Nucleus accumbens (tissue), 56 donors: ENCODE results near the gene MAB21L1.
A peak's percentile ranks its signal among the peaks of the same experiment; 100 is the strongest.

Experiments
- DNase-seq, 56 donors: peaks; one replicate each; lab custom pipeline; 2025; lab: John Stamatoyannopoulos, UW

MAB21L1 gene

GRCh38 chr13:35480346-35480745, 3.9 kb upstream of the MAB21L1 start:
- DNase-seq: no peak

- no peak for DNase-seq
Observed at GRCh38 chr13:35479706-35480105, 3.2 kb upstream of the MAB21L1 start.

DNA sequence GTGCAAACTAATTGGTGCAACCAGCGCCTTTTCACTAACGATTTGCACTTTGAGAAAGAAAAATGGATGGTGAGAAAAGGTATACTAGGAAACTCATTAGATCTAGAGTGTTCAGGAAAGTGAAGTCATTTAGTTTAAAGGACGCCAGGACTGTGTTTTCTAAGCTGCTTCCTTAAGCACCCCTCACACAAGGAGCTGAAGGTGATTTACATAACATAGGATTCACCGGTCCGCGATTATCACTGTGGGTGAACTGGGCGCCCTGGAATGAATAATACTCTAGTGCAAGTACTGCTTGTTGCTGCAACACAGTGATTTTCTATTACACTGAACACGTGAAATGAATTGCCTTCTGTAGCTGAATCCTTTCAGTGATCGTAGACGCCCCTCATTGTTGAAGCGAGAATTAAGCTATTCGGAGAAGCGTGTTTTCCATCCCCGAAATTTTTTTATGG, 2.6 kb upstream of the MAB21L1 start:
- no peak for DNase-seq

- no peak for DNase-seq
Observed at GRCh38 chr13:35478271-35479037, 2.0 kb upstream of the MAB21L1 start.

DNA sequence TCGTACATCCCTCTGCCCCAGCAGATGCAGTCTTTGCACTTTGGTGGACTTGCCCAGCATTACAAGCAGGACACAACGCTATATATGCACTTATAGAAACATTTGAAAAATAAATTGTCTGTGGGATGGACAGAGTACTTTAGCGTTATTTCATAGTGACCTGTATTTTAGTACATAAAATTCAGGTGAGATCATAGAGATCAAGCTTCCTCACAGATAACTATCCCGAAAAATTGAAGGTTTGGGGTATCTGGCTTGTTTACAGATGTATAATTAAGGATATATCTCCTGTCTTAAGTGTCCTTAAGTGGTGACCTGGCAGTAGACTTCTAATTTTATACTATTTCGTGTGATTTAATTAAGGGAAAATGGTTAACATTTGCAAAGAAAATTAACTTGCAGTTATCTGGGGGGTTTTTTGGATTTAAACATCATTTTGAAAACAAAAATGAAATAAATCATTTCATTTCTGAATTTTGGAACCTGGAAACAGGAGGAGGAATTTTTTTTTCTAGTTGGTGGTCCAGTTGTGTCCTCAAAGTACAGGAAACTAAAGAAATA, 977 bp upstream of the MAB21L1 start:
- no peak for DNase-seq

GRCh38 chr13:35475212-35475959, 1.1 kb downstream of the MAB21L1 start:
- peak in 19 of 56 donors; percentile 9 to 57 (median 21) for DNase-seq

- no peak for DNase-seq
Observed at GRCh38 chr13:35474496-35475211, 1.8 kb downstream of the MAB21L1 start.

DNA sequence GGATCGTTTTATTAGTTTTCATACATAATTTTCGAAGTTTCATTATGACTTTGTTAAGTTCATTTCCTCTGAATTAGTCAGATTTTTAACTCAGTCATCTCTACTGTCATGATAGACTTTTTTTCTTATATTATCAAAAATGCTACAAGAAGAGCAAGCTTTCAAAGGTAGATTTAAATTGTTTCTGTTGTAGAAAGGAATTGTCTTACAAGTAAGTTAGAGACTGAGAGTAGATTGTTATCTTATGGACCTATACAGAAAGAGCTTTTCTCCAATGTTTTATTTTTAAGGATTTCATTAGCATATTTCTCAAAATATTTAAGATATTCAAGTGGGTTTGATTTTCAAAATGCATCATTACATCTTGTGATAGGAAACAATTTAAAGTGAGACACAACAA, 2.7 kb downstream of the MAB21L1 start:
- no peak for DNase-seq

GRCh38 chr13:35473206-35473775, 3.2 kb downstream of the MAB21L1 start:
- DNase-seq: no peak

DNA sequence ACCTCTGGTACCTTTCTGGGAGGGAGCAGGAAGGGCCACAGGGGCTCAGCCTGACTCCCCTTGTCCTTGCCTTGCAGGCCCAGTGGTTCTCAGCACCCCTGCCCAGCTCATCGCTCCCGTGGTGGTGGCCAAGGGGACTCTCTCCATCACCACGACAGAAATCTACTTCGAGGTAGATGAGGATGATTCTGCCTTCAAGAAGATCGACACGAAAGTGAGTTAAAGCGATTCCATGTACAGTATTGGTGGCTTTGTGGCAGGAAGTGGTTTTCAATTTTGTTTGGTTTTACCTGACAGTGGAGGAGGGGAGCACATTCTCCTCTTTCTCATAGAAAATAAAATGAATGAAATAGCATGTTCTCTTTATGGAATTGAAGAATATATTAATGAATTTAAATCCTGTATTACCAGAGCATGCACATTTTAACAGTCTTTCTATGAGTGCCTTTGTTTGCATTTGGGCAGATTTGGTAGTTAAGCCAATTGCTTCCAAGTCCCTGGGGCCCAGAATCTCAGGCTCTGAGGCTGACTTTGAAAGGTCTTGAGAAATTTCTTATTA, 4.1 kb downstream of the MAB21L1 start:
- DNase-seq: no peak

DNA sequence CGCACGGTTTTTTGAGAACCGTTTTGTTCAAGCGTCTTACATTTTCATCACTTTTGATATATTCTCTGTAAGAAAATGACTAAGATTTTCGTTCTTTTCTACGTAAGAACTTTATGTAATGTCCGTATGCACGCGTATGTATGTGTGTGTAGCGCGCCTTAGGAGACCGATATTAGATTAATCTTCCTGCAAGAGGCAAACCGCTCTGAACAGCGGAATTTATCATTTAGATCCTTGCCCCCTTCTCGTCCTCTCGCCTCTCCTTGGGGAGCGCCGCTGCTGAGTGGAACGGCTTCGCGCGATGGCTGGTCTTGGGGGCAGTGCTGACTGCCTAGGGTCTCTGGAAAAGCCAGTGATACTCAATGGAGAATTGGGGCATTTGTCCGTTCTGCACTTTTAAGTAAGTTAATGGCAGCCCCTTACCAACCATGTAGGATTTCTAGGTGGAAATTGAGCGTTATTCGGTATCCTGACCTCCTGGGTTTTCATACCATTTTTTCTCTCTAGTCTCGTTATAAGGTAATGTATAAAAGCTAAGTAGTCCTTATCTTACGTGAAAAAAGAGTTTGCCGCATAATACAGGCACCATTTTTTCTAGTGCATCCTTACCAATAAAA, 4.7 kb downstream of the MAB21L1 start:
- DNase-seq: no peak

- DNase-seq: peak in 27 of 56 donors; percentile 4 to 56 (median 18)
Observed at GRCh38 chr13:35470671-35471661, 5.5 kb downstream of the MAB21L1 start.

DNA sequence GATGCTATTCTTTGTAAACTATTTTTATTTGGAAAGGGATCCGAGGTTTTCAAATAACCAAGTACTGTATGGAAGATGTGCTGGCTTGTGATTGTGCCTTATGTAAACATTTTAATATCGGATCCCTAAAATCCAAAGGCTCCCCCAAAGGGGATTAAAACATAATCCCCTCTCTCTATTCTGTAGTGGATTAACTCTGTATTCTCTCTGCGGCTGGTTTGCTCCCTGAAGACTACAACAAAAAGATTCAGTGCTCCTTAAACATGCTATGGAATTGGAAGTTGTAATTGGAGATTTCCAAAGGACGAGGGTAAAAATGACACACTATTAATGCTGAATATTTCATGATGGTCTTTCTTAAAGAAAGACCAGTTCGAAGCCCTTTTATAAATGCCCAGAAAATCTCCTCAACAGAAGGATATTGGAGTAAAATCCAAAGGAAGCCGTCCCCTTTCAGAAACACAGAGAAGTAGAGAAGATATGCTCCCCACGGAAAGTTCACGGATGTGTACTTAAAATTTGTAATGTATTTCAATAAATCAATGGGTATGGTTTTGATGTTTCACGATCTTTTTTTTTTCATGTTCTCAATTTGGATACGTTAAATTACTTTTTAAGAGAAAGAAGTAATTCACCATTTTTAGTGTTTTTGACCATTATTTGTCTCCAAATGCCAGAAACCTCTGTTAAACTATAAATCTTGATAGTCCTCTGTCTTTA, 6.5 kb downstream of the MAB21L1 start:
- no peak for DNase-seq

DNA sequence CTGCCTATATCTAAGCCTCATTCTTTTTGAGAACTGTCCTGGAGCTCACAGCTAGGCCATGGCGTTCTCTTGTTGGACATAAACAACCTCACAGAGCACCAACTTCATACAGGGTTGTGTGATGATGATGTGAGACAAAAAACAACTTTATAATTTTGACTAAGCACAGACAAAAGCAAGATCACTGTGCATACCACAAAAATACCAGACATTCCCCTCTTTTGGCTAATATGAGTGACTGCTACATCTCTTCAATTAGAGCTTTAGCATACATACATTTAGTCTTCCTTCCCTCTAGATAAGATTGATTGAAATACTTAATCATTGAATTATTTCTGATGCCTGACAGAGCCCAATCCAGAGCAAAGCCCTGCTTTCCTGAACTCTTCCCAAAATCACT, 8.3 kb downstream of the MAB21L1 start:
- no peak for DNase-seq

GRCh38 chr13:35465371-35465770, 11.1 kb downstream of the MAB21L1 start:
- DNase-seq: no peak

DNA sequence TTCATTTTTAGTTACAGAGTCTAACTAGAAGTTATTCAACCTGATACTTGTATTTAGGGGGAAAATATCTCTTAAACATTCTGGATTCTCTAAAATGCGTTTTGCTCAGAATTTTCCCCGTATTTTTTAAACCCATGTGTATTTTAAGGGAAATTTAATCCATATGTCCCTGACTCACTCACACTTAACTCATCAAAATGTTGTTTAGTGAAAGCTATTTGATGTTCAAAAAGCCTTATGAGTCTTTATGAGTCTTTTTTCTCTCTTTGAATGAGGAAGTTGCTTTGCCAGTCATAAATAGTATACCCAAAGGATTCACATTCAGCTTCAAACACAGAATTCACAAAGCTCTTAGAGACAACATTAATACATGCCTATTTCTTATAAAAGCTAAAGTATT, 16.4 kb downstream of the MAB21L1 start:
- no peak for DNase-seq

GRCh38 chr13:35457258-35457657, 19.2 kb downstream of the MAB21L1 start:
- no peak for DNase-seq

- no peak for DNase-seq
Observed at GRCh38 chr13:35455022-35455421, 21.5 kb downstream of the MAB21L1 start.
